ENCODE measurements around the gene CTSF. TPM values are rescaled to one million over a fixed set of nuclear protein-coding genes. Genes with fewer than 3 reads are reported as not detected.

CTSF gene
- total and polyA plus RNA-seq, 2 of the 13 experiments (the other 11 are each of a cell fraction or from before 2014, with no cell fraction given): not detected

DNA sequence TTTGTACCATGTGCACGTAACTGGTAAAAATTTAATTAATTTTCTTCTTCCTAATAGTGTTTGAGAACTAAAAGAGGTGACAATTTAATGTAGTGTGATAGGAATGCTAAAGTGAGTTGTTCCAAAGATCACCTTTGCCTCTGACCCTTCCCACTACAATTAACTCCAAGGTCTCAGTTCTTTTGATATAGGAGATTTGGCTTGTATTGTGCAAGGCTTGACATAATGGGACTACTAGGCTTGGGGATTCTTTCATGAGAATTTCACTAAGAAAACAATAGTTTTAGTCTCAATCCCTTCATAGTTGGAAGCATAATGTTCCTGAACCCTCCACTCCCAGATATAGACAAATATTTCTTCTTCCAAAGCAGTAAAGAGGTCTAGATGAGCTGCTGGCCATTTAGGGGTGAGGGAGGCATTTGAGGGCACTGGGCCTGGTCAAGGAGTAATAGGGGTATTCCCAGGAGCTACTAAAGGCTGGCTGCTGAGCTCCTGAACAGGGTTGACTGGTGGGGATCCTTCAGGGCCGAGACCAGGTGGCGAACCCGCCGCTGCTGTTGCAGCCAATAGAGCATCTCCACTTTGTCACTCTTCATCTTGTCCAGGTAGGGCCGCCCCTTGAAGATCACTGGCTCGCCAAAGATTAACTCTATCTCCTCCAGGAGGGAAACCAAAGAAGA is 21.7 kb upstream of the CTSF start (continued):
- TF ChIP-seq, protein P1, sequence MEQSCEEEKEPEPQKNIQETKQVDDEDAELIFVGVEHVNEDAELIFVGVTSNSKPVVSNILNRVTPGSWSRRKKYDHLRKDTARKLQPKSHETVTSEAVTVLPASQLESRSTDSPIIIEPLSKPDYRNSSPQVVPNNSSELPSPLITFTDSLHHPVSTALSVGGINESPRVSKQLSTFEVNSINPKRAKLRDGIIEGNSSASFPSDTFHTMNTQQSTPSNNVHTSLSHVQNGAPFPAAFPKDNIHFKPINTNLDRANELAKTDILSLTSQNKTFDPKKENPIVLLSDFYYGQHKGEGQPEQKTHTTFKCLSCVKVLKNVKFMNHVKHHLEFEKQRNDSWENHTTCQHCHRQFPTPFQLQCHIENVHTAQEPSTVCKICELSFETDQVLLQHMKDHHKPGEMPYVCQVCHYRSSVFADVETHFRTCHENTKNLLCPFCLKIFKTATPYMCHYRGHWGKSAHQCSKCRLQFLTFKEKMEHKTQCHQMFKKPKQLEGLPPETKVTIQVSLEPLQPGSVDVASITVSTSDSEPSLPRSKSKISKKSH (CRISPR knock-in tag; IDR thresholded peaks at IDR 0.05; ENCODE audit: borderline replicate concordance): no peak
- TF ChIP-seq CBFB (CRISPR knock-in tag; IDR thresholded peaks at IDR 0.05): no peak
- TF ChIP-seq PPARG (CRISPR knock-in tag; conservative IDR thresholded peaks at IDR 0.05): 0 out of 2 replicates have a peak, but pooled peaks have one; percentile 32
- TF ChIP-seq ZNF30 (CRISPR knock-in tag; IDR thresholded peaks at IDR 0.05): no peak
- TF ChIP-seq TBX2 (CRISPR knock-in tag; IDR thresholded peaks at IDR 0.05; ENCODE audit: borderline replicate concordance): no peak
- no peak for TF ChIP-seq IKZF4 (CRISPR knock-in tag; IDR thresholded peaks at IDR 0.05; ENCODE audit: borderline replicate concordance, low read depth, not compliant biosample characterization)
- TF ChIP-seq SOX6 (IDR thresholded peaks at IDR 0.05): no peak
- peak; percentile 61; the same call in 1 of the 2 replicates for TF ChIP-seq SOX6 (CRISPR knock-in tag; IDR thresholded peaks at IDR 0.05)
- TF ChIP-seq ARNT2 (CRISPR knock-in tag; IDR thresholded peaks at IDR 0.05; ENCODE audit: low read depth): no peak
- no peak for TF ChIP-seq TAF15 (IDR thresholded peaks at IDR 0.05; ENCODE audit: low read depth, low read length, poor library complexity, severe bottlenecking)
- TF ChIP-seq, protein P2, sequence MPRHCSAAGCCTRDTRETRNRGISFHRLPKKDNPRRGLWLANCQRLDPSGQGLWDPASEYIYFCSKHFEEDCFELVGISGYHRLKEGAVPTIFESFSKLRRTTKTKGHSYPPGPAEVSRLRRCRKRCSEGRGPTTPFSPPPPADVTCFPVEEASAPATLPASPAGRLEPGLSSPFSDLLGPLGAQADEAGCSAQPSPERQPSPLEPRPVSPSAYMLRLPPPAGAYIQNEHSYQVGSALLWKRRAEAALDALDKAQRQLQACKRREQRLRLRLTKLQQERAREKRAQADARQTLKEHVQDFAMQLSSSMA (CRISPR knock-in tag; IDR thresholded peaks at IDR 0.05): no peak
- TF ChIP-seq EED (CRISPR knock-in tag; IDR thresholded peaks at IDR 0.05): no peak
- TF ChIP-seq ZNF460 (CRISPR knock-in tag; IDR thresholded peaks at IDR 0.05; ENCODE audit: borderline replicate concordance): no peak
- TF ChIP-seq CEBPG (CRISPR knock-in tag; IDR thresholded peaks at IDR 0.05): peak; percentile 79
- TF ChIP-seq, protein P3, sequence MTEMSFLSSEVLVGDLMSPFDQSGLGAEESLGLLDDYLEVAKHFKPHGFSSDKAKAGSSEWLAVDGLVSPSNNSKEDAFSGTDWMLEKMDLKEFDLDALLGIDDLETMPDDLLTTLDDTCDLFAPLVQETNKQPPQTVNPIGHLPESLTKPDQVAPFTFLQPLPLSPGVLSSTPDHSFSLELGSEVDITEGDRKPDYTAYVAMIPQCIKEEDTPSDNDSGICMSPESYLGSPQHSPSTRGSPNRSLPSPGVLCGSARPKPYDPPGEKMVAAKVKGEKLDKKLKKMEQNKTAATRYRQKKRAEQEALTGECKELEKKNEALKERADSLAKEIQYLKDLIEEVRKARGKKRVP (CRISPR knock-in tag; IDR thresholded peaks at IDR 0.05): no peak
- peak; percentile 76; the same call in 1 of the 2 replicates for TF ChIP-seq SOX5 (CRISPR knock-in tag; IDR thresholded peaks at IDR 0.05; ENCODE audit: borderline replicate concordance)
- TF ChIP-seq ZNF550 (CRISPR knock-in tag; IDR thresholded peaks at IDR 0.05; ENCODE audit: borderline replicate concordance): no peak
- TF ChIP-seq ZKSCAN1 (IDR thresholded peaks at IDR 0.05; ENCODE audit: low read length): no peak
- TF ChIP-seq, protein P4, sequence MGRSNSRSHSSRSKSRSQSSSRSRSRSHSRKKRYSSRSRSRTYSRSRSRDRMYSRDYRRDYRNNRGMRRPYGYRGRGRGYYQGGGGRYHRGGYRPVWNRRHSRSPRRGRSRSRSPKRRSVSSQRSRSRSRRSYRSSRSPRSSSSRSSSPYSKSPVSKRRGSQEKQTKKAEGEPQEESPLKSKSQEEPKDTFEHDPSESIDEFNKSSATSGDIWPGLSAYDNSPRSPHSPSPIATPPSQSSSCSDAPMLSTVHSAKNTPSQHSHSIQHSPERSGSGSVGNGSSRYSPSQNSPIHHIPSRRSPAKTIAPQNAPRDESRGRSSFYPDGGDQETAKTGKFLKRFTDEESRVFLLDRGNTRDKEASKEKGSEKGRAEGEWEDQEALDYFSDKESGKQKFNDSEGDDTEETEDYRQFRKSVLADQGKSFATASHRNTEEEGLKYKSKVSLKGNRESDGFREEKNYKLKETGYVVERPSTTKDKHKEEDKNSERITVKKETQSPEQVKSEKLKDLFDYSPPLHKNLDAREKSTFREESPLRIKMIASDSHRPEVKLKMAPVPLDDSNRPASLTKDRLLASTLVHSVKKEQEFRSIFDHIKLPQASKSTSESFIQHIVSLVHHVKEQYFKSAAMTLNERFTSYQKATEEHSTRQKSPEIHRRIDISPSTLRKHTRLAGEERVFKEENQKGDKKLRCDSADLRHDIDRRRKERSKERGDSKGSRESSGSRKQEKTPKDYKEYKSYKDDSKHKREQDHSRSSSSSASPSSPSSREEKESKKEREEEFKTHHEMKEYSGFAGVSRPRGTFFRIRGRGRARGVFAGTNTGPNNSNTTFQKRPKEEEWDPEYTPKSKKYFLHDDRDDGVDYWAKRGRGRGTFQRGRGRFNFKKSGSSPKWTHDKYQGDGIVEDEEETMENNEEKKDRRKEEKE (IDR thresholded peaks at IDR 0.05): no peak
- TF ChIP-seq, protein P5, sequence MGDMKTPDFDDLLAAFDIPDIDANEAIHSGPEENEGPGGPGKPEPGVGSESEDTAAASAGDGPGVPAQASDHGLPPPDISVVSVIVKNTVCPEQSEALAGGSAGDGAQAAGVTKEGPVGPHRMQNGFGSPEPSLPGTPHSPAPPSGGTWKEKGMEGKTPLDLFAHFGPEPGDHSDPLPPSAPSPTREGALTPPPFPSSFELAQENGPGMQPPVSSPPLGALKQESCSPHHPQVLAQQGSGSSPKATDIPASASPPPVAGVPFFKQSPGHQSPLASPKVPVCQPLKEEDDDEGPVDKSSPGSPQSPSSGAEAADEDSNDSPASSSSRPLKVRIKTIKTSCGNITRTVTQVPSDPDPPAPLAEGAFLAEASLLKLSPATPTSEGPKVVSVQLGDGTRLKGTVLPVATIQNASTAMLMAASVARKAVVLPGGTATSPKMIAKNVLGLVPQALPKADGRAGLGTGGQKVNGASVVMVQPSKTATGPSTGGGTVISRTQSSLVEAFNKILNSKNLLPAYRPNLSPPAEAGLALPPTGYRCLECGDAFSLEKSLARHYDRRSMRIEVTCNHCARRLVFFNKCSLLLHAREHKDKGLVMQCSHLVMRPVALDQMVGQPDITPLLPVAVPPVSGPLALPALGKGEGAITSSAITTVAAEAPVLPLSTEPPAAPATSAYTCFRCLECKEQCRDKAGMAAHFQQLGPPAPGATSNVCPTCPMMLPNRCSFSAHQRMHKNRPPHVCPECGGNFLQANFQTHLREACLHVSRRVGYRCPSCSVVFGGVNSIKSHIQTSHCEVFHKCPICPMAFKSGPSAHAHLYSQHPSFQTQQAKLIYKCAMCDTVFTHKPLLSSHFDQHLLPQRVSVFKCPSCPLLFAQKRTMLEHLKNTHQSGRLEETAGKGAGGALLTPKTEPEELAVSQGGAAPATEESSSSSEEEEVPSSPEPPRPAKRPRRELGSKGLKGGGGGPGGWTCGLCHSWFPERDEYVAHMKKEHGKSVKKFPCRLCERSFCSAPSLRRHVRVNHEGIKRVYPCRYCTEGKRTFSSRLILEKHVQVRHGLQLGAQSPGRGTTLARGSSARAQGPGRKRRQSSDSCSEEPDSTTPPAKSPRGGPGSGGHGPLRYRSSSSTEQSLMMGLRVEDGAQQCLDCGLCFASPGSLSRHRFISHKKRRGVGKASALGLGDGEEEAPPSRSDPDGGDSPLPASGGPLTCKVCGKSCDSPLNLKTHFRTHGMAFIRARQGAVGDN (CRISPR knock-in tag; IDR thresholded peaks at IDR 0.05): peak; percentile 25; the same call in 1 of the 2 replicates
